NCI-H82 (cell line): ENCODE data around the gene CHST15.

Experiments
- DNase-seq: peaks from one replicate; lab custom pipeline; 2025; lab: John Stamatoyannopoulos, UW

Gene CHST15

GRCh38 chr10:123965973-123966895, 127.2 kb downstream of the CHST15 start:
- no peak for DNase-seq

- DNase-seq, result no peak
Measured at GRCh38 chr10:123964953-123965352, 128.4 kb downstream of the CHST15 start.

- no peak for DNase-seq
Measured at GRCh38 chr10:123962756-123963530, 130.5 kb downstream of the CHST15 start.

GRCh38 chr10:123958241-123958640, 135.2 kb downstream of the CHST15 start:
- DNase-seq, result no peak
